ENCODE data around the gene NCAM2. TPM values are rescaled to one million over a fixed set of nuclear protein-coding genes. Genes with fewer than 3 reads are reported as not detected.

NCAM2 gene
- not detected in 5 replicates for total RNA-seq (2022; extraction: Qiagen RNA extraction)

DNA sequence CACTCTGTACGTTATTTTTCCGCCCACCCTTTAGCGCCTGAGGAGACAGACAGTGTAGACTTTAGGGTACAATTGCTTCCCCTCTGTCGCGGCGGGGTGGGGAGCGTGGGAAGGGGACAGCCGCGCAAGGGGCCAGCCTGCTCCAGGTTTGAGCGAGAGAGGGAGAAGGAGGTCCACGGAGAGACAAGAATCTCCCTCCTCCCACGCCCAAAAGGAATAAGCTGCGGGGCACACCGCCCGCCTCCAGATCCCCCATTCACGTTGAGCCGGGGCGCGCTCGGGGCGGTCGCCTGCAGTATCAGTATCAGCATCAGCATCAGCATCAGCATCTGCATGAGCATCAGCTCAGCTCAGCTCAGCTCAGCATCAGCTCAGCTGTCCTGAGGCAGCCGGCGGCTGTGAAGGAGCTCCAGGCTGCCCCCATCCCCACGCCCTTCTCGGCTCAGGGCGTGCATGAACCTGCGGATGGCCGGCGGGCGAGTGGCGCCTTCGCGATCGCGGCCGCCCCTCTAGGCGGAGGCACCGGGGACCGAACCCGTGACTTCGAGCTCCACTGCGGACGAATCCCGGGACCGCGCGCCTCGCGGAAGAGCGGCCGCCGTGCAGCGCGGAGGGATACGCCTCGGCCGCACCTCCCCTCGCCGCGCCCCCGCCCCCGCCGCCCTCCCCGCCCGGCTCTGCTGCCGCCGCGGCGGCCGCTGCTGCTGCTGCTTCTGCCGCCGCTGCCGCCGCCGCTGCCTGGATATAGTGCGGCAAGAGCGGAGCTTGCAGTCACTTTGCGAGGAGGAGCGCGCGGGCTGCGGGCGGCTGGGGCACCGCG lies at the start of gene NCAM2:
TSS of gene NCAM2 (plus strand) at position 774 of the 820 bp plus-strand sequence.

Data from A549 treated with CORT108297 at 1 μM for 4 hours (cell line).